GM12875 (cell line): ENCODE data around the gene KLRC3.
"Not testable (repeated sequence)": the region's sequence is repeated elsewhere in the genome, so short reads cannot be mapped to it uniquely, and the experiment has no call there.

Experiments used
- H3K4me3 ChIP-seq: one replicate; pipeline ENCODE4 v1.5.1; 2011; ENCODE audit warnings: low read depth, low read length, control low read depth
- TF ChIP-seq, protein P1 (sequence below): IDR thresholded peaks from 2 replicates; pipeline ENCODE4 v1.5.1; 2011; ENCODE audit warnings: low read depth, mild to moderate bottlenecking, control low read depth, inconsistent platforms, low read length, moderate library complexity, borderline replicate concordance; ENCODE audit not compliant: insufficient read depth

Gene KLRC3

DNA sequence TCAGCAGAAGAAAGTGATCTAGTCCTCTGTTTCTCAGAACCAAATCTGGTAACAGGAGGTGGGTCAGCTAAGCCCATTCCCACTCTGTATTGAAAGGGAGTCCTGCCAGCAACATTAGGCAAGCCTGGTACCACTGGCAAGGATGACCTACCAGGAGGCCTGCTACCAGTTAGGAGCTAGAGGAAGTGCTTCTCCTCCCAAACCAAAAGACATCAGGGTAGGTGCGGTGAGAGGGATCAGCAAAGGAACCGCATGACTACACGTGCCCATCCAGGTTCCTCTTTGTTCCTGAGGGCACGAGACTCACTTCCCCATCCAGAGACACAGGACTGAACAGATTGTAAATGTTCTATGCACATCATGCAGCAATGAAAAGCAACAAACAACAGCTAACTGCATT is 13.7 kb downstream of the KLRC3 start:
- H3K4me3 ChIP-seq: no peak overlapping the region
- TF ChIP-seq, protein P1, sequence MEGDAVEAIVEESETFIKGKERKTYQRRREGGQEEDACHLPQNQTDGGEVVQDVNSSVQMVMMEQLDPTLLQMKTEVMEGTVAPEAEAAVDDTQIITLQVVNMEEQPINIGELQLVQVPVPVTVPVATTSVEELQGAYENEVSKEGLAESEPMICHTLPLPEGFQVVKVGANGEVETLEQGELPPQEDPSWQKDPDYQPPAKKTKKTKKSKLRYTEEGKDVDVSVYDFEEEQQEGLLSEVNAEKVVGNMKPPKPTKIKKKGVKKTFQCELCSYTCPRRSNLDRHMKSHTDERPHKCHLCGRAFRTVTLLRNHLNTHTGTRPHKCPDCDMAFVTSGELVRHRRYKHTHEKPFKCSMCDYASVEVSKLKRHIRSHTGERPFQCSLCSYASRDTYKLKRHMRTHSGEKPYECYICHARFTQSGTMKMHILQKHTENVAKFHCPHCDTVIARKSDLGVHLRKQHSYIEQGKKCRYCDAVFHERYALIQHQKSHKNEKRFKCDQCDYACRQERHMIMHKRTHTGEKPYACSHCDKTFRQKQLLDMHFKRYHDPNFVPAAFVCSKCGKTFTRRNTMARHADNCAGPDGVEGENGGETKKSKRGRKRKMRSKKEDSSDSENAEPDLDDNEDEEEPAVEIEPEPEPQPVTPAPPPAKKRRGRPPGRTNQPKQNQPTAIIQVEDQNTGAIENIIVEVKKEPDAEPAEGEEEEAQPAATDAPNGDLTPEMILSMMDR: no peak

DNA sequence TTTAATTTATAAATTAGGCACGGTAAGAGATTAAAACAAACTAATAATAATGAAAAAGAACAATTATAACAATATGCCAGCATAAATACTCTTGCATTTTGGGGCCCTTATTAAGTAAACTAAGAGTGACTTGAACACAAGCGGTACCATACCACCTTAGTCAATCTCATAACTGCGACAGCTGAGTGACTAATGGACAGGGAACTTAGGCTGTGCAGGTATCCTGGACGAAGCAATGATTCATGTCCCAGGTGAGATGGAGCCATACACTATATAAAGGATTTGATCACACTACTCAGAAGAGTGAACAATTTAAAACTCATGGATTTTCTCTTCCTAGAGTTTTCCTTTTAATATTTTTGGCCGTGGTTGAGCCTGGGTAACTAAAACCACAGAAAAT is 15.1 kb downstream of the KLRC3 start:
- H3K4me3 ChIP-seq: no peak overlapping the region
- TF ChIP-seq, protein P1: no peak

DNA sequence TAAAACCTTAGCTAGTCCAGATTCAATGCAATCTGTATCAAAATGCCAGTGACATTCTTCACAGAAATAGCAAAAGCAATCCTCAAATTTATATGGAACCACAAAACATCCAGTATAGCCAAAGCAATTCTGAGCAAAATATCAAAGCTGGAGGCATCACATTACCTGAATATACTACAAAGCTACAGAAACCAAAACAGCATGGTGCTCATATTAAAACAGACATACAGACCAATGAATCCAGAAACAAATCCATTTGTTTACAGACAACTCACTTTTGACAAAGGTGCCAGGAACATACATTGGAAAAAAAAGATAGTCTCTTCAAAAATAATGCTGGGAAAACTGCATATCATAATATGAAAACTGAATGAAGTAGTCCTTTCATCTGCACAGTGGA is 15.6 kb downstream of the KLRC3 start:
- H3K4me3 ChIP-seq: no peak overlapping the region
- TF ChIP-seq, protein P1: no peak

DNA sequence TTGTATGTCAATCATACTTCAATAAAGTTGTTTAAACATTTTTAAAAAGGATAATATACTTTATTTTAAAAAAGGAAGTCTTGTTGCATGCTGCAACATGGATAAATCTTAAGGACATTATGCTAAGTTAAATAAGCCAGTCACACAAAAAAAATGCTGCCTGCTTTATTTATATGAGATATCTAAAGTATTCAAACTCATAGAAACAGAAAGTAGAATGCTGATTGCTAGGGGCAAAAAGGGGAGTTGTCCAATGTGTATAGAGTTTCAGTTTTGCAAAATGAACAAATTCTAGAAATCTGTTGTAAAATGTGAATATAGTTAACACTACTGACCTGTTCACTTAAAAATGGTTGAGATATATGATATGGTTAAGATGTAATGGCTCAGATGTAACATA is 19.6 kb downstream of the KLRC3 start:
- H3K4me3 ChIP-seq: no peak overlapping the region
- TF ChIP-seq, protein P1: no peak

DNA sequence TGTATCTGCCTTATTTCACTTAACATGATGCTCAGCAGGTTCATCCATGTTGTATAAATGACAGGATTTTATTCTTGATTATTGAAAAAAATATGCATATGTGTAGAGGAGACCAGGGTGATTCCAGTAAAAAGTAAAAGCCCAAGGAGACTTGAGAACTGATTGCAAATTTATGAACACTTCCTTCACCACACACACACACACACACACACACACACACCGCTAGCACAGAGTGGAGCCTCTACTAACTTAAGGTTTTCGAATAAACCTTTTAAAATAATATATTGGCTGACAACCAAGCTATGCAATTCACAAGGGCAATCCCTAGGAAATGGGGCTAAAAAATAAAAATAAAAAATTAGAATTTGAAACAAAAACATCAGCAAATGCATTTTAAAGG is 22.2 kb downstream of the KLRC3 start:
- no peak overlapping the region for H3K4me3 ChIP-seq
- TF ChIP-seq, protein P1: no peak

DNA sequence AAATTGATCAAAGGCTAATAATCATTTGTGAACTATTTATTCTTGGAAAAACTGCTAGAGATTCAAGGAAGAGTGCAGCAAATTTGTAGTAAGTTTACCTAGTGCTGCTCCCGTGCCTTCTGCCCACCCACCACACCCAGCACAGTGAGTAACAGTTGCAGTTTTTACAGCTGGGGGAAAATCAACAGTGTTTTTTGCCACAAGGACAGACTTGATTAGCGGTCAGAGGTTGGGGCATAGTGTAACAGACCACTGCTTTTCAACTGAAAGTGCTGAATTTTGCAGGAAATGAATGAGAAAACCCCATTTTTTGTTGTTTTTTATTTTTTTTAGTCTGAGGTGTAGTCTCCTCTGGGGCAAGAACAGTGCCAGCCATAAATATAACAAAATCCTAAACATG is 23.1 kb downstream of the KLRC3 start:
- TF ChIP-seq, protein P1: no peak
- no peak overlapping the region for H3K4me3 ChIP-seq

DNA sequence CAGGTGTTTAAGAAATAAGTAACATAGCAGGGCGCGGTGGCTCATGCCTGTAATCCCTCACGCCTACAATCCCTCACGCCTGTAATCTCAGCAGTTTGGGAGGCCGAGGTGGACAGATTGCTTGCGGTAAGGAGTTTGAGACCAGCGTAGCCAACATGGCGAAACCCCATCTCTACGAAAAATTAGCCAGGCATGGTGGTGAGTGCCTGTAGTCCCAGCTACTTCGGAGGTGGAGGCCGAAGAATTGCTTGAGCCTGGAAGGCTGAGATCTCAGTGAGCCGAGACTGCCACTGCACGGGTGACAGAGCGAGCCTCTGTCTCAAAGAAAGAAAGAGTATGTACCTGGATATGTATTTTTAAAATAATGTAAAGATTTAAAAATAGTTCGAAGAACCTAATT is 24.2 kb downstream of the KLRC3 start:
- not testable (repeated sequence) for H3K4me3 ChIP-seq

DNA sequence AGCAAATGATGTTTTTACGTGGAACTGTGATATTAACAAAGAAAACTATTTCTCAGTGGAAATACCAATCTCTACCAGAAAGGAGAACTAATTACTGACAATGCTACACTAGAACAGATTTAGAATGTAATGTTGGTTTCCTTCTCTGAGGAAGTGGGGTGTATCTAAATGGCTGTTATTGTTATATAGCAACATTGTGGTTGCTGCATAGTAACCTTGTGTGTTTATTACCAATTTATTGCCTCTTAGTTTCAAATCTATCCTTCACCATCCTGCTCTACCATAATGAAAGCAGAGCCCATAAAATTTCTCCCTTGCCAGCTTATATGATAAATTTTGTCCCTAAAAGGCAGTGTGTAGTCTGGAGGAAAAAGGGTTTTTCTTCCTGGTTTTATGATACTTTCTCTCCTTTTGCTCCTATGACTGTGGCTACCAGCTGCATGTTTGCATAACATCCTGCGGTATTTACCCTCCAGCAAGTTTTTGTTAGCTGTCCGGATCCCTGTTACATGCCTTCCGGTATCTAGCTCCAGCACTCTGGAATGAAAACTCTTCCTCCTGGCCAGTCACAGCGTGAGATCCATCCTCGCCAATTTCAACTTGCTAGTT is 24.9 kb downstream of the KLRC3 start:
- H3K4me3 ChIP-seq: no peak overlapping the region
- TF ChIP-seq, protein P1: no peak

DNA sequence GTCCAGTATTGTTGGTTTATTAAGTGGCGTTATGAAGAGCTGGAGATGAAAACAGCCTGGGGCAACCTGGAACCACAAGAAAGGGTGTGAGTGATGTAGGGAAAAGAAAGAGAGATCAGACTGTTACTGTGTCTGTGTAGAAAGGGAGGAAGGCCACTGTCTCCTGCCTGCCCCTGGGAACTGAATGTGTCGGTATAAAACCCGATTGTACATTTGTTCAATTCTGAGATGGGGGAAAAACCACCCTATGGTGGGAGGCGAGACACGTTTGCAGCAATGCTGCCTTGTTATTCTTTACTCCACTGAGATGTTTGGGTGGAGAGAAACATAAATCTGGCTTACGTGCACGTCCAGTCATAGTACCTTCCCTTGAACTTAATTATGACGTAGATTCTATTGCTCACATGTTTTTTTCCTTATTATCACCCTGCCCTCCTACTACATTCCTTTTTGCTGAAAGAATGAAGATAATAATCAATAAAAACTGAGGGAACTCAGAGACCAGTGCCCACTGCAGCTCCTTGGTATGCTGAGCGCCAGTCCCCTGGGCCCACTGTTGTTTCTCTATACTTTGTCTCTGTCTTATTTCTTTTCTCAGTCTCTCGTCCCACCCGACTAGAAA is 25.8 kb downstream of the KLRC3 start:
- not testable (repeated sequence) for H3K4me3 ChIP-seq
